Right cardiac atrium (tissue), 5 donors: ENCODE measurements around the gene PRKN. TPM values are rescaled to one million over a fixed set of nuclear protein-coding genes. Genes with fewer than 3 reads are reported as not detected.

Source experiments
- ATAC-seq, 2 donors: fragments of 200-7000 bp; cut with Tn5 transposase; one replicate each; pipeline versions ENCODE4 v1.8.0 to v1.9.1; 2020; ENCODE audit warnings: moderate library complexity in 2 of 2, mild to moderate bottlenecking in 1 of 2
- DNase-seq, 3 donors: peaks; one replicate each; pipeline ENCODE4 v3.0.0-alpha.2; 2020
- H3K27ac ChIP-seq: one replicate; pipeline ENCODE4 v1.5.1; 2013; ENCODE audit warnings: mild to moderate bottlenecking, low read length, control low read depth, moderate library complexity
- H3K27me3 ChIP-seq: one replicate; pipeline ENCODE4 v1.6.1; 2013; ENCODE audit not compliant: control insufficient read depth, insufficient read depth
- H3K4me1 ChIP-seq: one replicate; pipeline ENCODE4 v1.6.1; 2013; ENCODE audit warnings: low read length; ENCODE audit not compliant: control insufficient read depth, insufficient read depth
- H3K4me3 ChIP-seq: one replicate; pipeline ENCODE4 v1.5.1; 2013; ENCODE audit warnings: low read length, control low read depth
- H3K9me3 ChIP-seq: one replicate; pipeline ENCODE4 v1.6.1; 2013; ENCODE audit warnings: low read length; ENCODE audit not compliant: control insufficient read depth
- WGBS: extraction: QIAGEN DNeasy Blood & Tissue Kit; methylation state at CpG from one replicate; pipeline ENCODE4 v1.1.7; 2013; 5-methylcytosine and 5-hydroxymethylcytosine counted together
- intact Hi-C, 4 donors: fragments of 100-400 bp; cut with DNase I; formaldehyde crosslinking; loops; one replicate each; pipeline versions ENCODE4 v1.11.0 to v1.14.0; 2022 to 2023
- polyA plus RNA-seq: library from polyadenylated mRNA; stranded (reverse); fragments of 200-250 nt; gene quantifications from one replicate; pipeline ENCODE4 v1.2.3, GENCODE V29; 2013
- total RNA-seq, 4 donors: library from RNA; stranded (reverse); fragmentation: NEBNext Ultra II Directional; extraction: Animal tissue kit (Norgen Biotek cat#: 25700); gene quantifications; one replicate each; pipeline ENCODE4 v1.2.1, GENCODE V29; 2021
- donor health status: healthy with polysubstance abuse.
- donor health status: DM: no; HTN: yes; CAD: no.
- donor health status: DM: no; HTN: no; CAD: no.
- donor health status: DM: no; HTN: yes; CAD: no; lungs with severe emphysema.
- donor health status: DM: yes; HTN: yes; CAD: no.

Gene PRKN
- total and polyA plus RNA-seq, 5 donors = 9.6 to 33.0 (median 24.8) TPM

DNA sequence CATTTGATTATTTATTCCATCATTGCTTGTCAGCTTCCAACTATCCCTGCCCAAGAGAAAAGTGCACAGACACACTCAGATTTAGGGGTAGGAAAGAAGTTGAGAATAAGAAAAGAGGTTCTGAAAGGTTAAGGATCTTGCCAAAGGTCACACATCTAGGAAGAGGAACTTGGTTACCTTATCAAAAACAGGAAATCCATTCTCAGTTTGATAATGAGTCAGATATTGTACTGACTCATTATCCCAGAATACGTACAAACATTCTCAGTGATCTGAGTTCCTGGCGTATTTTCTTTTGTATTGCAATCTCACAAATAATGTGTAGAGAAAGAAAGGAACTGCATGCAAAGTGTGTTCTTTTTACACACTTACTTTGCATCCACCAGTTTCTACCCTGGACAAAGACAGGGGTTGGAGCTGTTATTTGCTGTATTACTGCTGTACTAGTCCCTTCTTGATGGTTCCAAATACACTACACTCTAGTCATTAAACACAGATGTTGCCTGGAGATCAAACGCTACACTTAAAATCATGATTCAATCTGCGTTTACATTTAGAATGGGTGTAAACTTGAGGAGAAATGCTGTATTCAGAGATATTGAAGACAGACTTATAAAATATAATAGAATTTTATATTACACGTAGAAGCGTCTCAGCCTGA, 545.7 kb downstream of the PRKN start:
- intact Hi-C loops = no loop called here
- Histone ChIP-seq H3K27me3 (no peaks in the 10 kb centered on the region), H3K4me3 (no peak overlapping the region), H3K27ac (no peak overlapping the region), H3K4me1 (peaks cover 3% of the 10 kb centered on the region), H3K9me3 (no peaks in the 10 kb centered on the region)
- DNase-seq (no peak), ATAC-seq (peak in 1 of 2 donors; percentile 45)
- WGBS = 77% methylated on average over 6 of the region's 6 CpGs

GRCh38 chr6:162181111-162181510, 546.5 kb downstream of the PRKN start:
- no peak for DNase-seq
- Histone ChIP-seq H3K4me3 (no peak overlapping the region), H3K4me1 (no peaks in the 10 kb centered on the region), H3K27ac (no peak overlapping the region), H3K27me3 (no peaks in the 10 kb centered on the region), H3K9me3 (no peaks in the 10 kb centered on the region)
- WGBS = 83% methylated on average over 5 of the region's 5 CpGs
- ATAC-seq = no peak
- intact Hi-C loops = no loop called here

- 84% methylated on average over 7 of the region's 7 CpGs for WGBS
- intact Hi-C loops = loop anchor here in 1 of 4 donors (10.0 kb wide), 1 partner anchor 555 kb away; no protein-coding TSS in a partner anchor
Observed at GRCh38 chr6:162179196-162179951, 548.2 kb downstream of the PRKN start.

DNA sequence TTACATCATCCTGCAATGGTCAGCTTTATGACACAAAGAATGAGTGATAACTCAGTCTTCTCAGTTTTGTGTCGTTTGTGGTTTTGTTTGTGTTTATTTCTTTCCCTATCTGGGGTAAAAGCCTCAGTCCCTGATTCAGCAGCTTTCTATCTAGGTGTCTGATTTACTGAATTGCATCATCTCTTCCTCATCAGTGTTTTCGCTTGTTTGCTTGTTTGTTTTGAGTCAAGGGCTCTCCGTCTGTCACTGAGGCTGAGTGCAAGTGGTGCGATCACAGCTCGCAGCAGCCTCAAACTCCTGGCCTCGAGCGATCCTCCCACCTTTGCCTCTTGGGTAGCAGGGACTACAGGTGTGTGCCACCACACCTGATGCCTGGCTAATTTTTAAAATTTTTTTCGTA, 548.9 kb downstream of the PRKN start:
- intact Hi-C loops = loop anchor here in 1 of 4 donors (10.0 kb wide), 1 partner anchor 556 kb away; no protein-coding TSS in a partner anchor
- no peaks in the 10 kb centered on the region for H3K27me3 ChIP-seq
- H3K4me3 ChIP-seq = no peak overlapping the region
- DNase-seq (no peak), ATAC-seq (no peak)
- no peak overlapping the region for H3K27ac ChIP-seq
- no peaks in the 10 kb centered on the region for H3K9me3 ChIP-seq
- WGBS = 95% methylated on average over 8 of the region's 8 CpGs
- no peaks in the 10 kb centered on the region for H3K4me1 ChIP-seq

More at GRCh38 chr6:162179196-162179951, 548.2 kb downstream of the PRKN start:
- Histone ChIP-seq H3K9me3 (no peaks in the 10 kb centered on the region), H3K27me3 (no peaks in the 10 kb centered on the region), H3K27ac (no peak overlapping the region), H3K4me3 (no peak overlapping the region), H3K4me1 (no peaks in the 10 kb centered on the region)
- ATAC-seq (no peak), DNase-seq (no peak)

DNA sequence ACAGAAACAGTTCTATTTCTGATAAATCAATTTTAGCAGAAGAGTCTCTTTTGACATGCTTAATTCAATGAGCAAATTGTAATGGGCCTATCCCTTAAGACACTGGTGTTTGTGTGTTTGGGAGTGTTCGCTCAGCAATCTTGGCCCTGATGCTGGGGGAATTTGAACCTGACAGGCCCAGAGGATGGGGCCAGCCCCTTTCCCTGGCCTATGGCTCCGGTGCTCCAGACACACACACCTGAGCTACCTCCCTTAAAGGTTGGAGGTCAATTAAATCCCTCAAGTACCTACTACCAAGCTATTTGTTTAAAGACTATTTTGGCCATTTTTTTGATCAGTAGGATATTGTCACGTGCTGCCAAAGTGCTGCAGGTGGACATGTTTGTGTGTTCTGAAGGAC, 549.3 kb downstream of the PRKN start:
- WGBS = 92% methylated on average over 3 of the region's 3 CpGs
- intact Hi-C loops = loop anchor here in 1 of 4 donors (10.0 kb wide), 1 partner anchor 557 kb away; no protein-coding TSS in a partner anchor
- H3K4me3 ChIP-seq = no peak overlapping the region
- ATAC-seq = no peak
- no peak overlapping the region for H3K27ac ChIP-seq
- DNase-seq = no peak
- H3K9me3 ChIP-seq = no peaks in the 10 kb centered on the region
- H3K27me3 ChIP-seq = no peaks in the 10 kb centered on the region
- no peaks in the 10 kb centered on the region for H3K4me1 ChIP-seq

GRCh38 chr6:162177746-162178145, 549.8 kb downstream of the PRKN start:
- WGBS = 28% methylated on average over 4 of the region's 4 CpGs
- Histone ChIP-seq H3K4me3 (no peak overlapping the region), H3K27me3 (no peaks in the 10 kb centered on the region), H3K4me1 (no peaks in the 10 kb centered on the region), H3K9me3 (no peaks in the 10 kb centered on the region), H3K27ac (no peak overlapping the region)
- peak in 1 of 3 donors; percentile 63 for DNase-seq
- intact Hi-C loops = loop anchor here in 1 of 4 donors (10.0 kb wide), 1 partner anchor 557 kb away; no protein-coding TSS in a partner anchor
- peak; percentile 84 to 86 for ATAC-seq

DNA sequence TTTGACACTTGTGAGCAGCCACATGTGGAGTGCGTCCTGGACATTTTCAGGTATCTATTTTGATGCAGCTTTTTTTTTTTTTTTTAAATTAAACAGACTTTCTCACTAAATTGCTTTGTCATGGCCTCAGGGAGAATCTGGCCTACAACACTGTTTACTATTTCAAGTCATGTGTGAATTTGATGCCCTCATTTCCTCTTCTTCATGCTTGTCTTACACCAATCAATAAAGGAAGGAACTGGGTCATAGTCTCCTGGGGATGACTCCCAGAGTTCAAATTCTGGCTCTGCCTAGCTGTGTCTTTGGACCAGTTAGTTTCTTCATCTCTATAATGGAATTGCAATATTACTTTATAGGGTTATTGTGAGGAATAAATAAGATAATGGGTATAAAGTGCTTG, 554.1 kb downstream of the PRKN start:
- Histone ChIP-seq H3K27me3 (no peaks in the 10 kb centered on the region), H3K9me3 (no peaks in the 10 kb centered on the region), H3K4me1 (peaks cover 2% of the 10 kb centered on the region), H3K27ac (no peak overlapping the region), H3K4me3 (no peak overlapping the region)
- DNase-seq = no peak
- intact Hi-C loops = loop anchor here in 1 of 4 donors (10.0 kb wide), 1 partner anchor 561 kb away; no protein-coding TSS in a partner anchor
- ATAC-seq = no peak
- WGBS = 93% methylated on average over 1 of the region's 1 CpG

- Histone ChIP-seq H3K27ac (no peak overlapping the region), H3K4me1 (peaks cover 2% of the 10 kb centered on the region), H3K27me3 (no peaks in the 10 kb centered on the region), H3K9me3 (no peaks in the 10 kb centered on the region), H3K4me3 (no peak overlapping the region)
- intact Hi-C loops = no loop called here
- ATAC-seq (no peak), DNase-seq (no peak)
- 89% methylated on average over 9 of the region's 9 CpGs for WGBS
Observed at GRCh38 chr6:162165479-162165878, 562.1 kb downstream of the PRKN start.

DNA sequence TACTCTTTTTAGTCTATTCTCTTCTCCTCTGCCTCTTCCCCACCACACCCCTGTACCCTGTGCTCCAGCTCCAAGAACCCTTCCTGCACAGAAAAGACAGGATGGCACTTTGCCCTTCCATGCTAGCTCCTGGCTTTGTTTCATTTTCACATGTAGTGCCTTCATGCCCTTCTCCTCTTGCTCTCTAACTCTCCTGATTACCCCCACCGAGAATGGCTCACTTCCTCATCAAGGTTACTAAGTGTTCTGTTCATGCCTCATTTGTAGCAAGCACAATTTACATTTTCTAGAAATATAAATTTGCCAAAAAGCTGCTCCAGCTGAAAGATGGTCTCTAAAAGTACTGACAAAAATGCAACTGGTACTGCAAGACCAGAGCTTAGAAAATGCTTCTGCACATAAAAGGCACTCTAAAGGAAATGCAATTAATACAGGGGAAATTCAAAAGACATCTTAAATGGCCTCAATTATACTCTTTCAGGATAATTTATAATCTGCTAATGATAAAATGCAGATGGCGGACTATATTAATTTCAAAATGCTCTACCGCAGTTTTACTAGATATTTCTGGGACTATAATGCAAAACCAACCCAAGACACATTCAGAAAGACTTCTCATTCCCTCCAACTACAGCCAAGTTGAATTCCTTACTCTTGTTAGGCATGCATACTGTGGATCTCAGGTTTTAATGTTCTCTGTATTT, 570.2 kb downstream of the PRKN start:
- DNase-seq (no peak), ATAC-seq (no peak)
- Histone ChIP-seq H3K4me1 (no peaks in the 10 kb centered on the region), H3K4me3 (no peak overlapping the region), H3K27me3 (no peaks in the 10 kb centered on the region), H3K9me3 (no peaks in the 10 kb centered on the region), H3K27ac (no peak overlapping the region)
- intact Hi-C loops = no loop called here
- WGBS = 43% methylated on average over 3 of the region's 3 CpGs

GRCh38 chr6:162156146-162156545, 571.4 kb downstream of the PRKN start:
- intact Hi-C loops = no loop called here
- 83% methylated on average over 2 of the region's 2 CpGs for WGBS
- Histone ChIP-seq H3K4me1 (no peaks in the 10 kb centered on the region), H3K27me3 (no peaks in the 10 kb centered on the region), H3K4me3 (no peak overlapping the region), H3K27ac (no peak overlapping the region), H3K9me3 (no peaks in the 10 kb centered on the region)
- ATAC-seq (no peak), DNase-seq (no peak)

- intact Hi-C loops = no loop called here
- no peak overlapping the region for H3K4me3 ChIP-seq
- H3K9me3 ChIP-seq = no peaks in the 10 kb centered on the region
- no peaks in the 10 kb centered on the region for H3K4me1 ChIP-seq
- no peaks in the 10 kb centered on the region for H3K27me3 ChIP-seq
- ATAC-seq = no peak
- H3K27ac ChIP-seq = no peak overlapping the region
- DNase-seq = no peak
Observed at GRCh38 chr6:162154930-162155329, 572.6 kb downstream of the PRKN start.
